SK-N-SH (cell line): ENCODE measurements around the gene VWA5B1.

Source experiments
- CTCF ChIP-seq: fragments of 200-600 bp; sonication (generic); IDR thresholded peaks from 2 replicates; pipeline ENCODE4 v1.6.1; 2017; ENCODE audit warnings: antibody characterized with exemption, mild to moderate bottlenecking, moderate library complexity
- EP300 ChIP-seq, 2 experiments: IDR thresholded peaks; 2 replicates each; pipeline versions ENCODE4 v1.4.0 to v1.6.1; 2012; ENCODE audit warnings: borderline replicate concordance in 1 of 2, low read depth in 1 of 2, low read length in 1 of 2
- POLR2AphosphoS5 ChIP-seq: IDR thresholded peaks from 2 replicates; pipeline ENCODE4 v1.6.1; 2012; ENCODE audit warnings: low read depth, low read length
- RAD21 ChIP-seq: IDR thresholded peaks from 2 replicates; pipeline ENCODE4 v1.6.1; 2012; ENCODE audit warnings: mild to moderate bottlenecking, low read length
- RCOR1 ChIP-seq: fragments of 150-350 bp; IDR thresholded peaks from 2 replicates; pipeline ENCODE4 v1.6.1; 2017; ENCODE audit warnings: antibody characterized with exemption, low read length
- SMC3 ChIP-seq: IDR thresholded peaks from 2 replicates; pipeline ENCODE4 v1.6.1; 2012; ENCODE audit warnings: low read depth, low read length, improper control_type of control experiment
- TAF1 ChIP-seq: IDR thresholded peaks from 2 replicates; pipeline ENCODE4 v1.6.1; 2012; ENCODE audit warnings: low read depth, mild to moderate bottlenecking, low read length, moderate library complexity, borderline replicate concordance
- ZBTB33 ChIP-seq: IDR thresholded peaks from 2 replicates; pipeline ENCODE4 v1.4.0; 2012; ENCODE audit warnings: low read depth, borderline replicate concordance

GRCh38 chr1:20373286-20373685 is 82.6 kb downstream of the VWA5B1 start:
- TF ChIP-seq CTCF (no peak), TAF1 (no peak), ZBTB33 (no peak), POLR2AphosphoS5 (no peak), SMC3 (no peak), EP300 (IDR thresholded peaks at IDR 0.05; ENCODE audit: borderline replicate concordance in 1 of 2, low read depth in 1 of 2, low read length in 1 of 2) (no peak), RCOR1 (no peak), RAD21 (no peak)
